Thyroid gland (tissue), 4 donors: ENCODE measurements around the gene PLEKHB2.

Experiments used
- CTCF ChIP-seq, 6 experiments: fragments of 200-600 bp in 3 of 6; fragments of 450-650 bp in 3 of 6; sonication (generic) in 3 of 6; IDR thresholded peaks; one replicate each; pipeline ENCODE4 v1.5.1; 2016 to 2019; ENCODE audit warnings: antibody characterized with exemption in 6 of 6, mild to moderate bottlenecking in 2 of 6, inconsistent platforms in 1 of 6, moderate library complexity in 1 of 6
- POLR2A ChIP-seq, 2 donors: fragments of 450-650 bp; IDR thresholded peaks; one replicate each; pipeline ENCODE4 v1.6.1; 2017; ENCODE audit warnings: antibody characterized with exemption in 2 of 2, mild to moderate bottlenecking in 2 of 2, moderate library complexity in 1 of 2

GRCh38 chr2:131154647-131155046, 49.5 kb downstream of the PLEKHB2 start:
- TF ChIP-seq CTCF (IDR thresholded peaks at IDR 0.05): no peak
- TF ChIP-seq POLR2A (IDR thresholded peaks at IDR 0.05): no peak
